ENCODE measurements around the gene DENND4B.

Gene DENND4B

GRCh38 chr1:153968408-153968807 is 21.9 kb upstream of the DENND4B start:
- no peak for DNase-seq (ENCODE audit: low spot score)

DNA sequence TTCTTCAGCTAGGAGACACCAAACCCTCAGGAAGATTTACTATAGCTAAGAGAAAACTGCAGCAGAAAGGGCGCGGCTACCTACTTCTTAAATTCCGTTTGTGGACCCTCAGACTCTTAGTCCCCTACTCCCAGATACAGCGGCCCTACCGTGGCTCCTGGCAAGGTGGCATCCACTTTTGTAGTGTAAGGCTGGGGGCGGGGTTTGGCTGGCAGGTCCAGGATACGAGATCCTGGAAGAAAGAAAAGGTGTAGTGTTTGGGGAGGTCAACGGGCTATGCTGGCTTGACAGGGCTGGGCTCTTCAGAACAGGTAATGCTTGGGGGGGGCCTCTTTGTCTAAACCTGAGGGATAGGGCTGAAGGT is 21.5 kb upstream of the DENND4B start:
- DNase-seq (ENCODE audit: low spot score), result no peak

DNA sequence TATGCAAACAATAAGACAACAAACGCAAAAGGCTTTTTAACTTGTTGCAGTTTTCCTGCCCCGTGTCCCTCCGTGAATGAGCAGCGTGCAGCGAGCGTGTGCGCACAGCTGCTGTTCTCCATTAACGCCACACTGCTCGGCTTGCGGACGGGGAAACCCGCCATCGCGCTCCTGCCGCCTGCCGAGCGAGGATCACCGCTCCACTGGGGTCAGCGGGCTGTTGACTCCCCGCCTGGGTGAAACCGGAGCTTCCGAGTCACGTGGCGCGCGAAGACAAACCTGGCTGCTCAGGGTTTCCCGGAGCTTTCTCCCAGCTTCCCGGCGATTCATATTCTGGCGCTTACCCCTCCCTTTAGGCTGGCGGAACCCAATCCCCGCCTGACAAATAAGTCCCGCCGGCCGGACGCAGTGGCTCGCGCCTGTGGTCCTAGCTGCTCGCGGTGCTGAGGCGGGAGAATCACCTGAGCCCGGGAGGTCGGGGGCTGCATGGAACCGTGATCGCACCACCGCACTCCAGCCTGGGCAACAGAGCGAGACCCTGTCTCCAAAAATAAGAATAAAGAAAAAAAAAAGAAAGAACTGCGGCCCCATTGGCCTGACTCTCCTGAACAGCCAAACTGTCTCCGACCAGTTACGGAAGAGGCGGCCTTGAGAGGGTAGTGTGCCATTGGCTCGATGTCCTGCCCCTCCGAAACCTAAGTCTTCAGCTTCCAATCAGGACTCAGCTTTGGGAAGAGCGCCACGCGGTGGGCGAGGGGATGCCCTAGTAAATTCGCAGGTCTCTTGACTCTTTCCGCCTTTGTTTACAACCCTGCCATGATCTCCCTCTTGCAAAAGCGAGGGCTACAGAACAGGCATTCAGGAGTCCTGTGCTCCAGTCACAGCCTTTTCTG is 20.8 kb upstream of the DENND4B start, which contains the start of gene CREB3L4:
TSS of gene CREB3L4 (plus strand) at position 796 of the 893 bp plus-strand sequence. CDS start 624 bp downstream, outside the sequence.
- DNase-seq (ENCODE audit: low spot score), result peak; percentile 99

DNA sequence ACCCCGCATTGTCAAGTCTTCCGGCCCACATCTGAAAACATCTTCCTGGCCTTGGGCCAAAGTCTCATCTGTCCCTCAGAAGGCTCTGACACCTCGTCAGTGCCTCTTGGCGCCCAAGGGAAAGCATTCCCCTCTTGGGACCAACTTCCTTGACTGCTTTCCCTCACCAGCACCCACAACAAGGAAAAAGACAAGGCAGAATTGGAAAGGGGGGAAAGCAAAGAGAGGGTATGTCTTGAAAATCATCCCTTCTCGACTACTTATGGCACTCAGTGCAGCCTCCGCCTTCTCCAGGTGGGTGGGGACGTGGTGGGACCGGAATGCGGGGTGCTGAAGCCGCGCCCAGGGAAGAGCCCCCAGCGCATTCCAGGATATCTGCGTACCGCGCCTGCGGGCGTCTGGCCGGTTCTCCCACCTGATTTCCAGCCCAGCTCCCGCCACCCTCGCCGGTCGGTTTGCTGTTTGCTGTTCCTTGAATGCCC is 17.4 kb upstream of the DENND4B start:
- DNase-seq (ENCODE audit: low spot score), result no peak

DNA sequence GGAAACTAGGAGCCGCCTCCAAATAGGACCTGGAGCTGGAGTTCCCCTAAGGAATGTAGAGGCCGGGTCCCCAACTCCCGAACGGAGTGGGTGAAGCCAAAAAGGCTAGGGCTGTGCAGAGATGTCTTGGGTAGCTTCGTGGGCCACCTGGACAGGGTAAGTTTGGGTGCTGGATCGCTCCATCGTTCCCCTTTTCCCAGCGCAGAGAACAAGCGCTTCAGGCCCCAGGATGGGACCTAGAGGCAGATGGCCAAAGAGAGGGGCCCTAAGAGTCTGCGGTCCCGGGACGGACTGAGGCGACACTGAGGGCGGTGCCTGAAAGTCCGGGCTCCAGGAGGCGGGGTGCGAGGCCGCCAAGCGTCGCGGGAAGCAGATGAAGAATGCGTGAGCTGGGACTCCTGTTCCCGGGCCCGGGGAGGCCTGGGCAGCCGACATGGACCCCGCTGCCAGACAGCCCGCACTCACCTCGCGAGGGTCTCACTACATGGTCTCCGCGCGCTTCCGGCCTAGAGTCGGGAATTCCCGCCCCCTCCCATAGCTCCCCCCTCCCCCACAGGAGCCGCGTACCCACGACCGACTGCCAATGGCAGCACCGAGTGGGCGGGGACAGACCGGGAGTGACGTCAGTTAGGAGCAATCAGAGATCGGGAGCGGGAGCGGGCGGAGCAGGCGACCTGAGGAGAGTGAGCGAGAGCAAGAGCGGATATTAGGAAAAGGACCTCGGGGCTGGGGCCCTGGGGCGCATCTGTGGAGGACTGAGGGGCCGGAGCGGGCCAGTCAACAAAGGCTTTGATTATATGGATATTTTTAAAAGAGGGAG is 16.7 kb upstream of the DENND4B start, which contains the start of gene SLC39A1:
TSS of gene SLC39A1 (minus strand) at position 508 of the 820 bp plus-strand sequence. CDS start 822 bp downstream, outside the sequence.
- DNase-seq (ENCODE audit: low spot score), result peak; percentile 99

GRCh38 chr1:153962088-153963029 is 15.8 kb upstream of the DENND4B start:
- DNase-seq (ENCODE audit: low spot score), result no peak

- no peak for DNase-seq (ENCODE audit: low spot score)
Observed at GRCh38 chr1:153961421-153961820, 14.9 kb upstream of the DENND4B start.

DNA sequence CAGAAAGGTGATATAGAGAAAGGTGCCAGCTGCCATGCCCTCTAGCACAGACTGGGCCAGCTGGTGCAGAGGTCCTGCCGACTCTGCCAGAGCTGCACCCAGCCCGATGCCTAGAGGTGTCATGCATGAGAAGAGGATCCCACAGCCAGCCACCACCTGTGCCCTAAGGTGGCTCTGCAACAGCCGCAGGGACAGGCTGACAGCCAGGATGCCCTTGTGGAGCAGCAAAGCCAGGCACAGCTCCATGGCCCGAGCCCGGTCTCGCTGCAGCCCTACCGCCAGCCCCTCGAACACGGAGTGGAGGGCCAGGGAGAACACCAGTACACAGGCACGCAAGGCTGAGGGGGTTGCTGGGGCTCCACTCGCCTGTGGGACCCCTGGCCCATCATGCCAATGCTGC is 13.7 kb upstream of the DENND4B start:
- DNase-seq (ENCODE audit: low spot score), result no peak

- DNase-seq (ENCODE audit: low spot score), result no peak
Observed at GRCh38 chr1:153959454-153959853, 12.9 kb upstream of the DENND4B start.

- DNase-seq (ENCODE audit: low spot score), result no peak
Observed at GRCh38 chr1:153958961-153959260, 12.4 kb upstream of the DENND4B start.

DNA sequence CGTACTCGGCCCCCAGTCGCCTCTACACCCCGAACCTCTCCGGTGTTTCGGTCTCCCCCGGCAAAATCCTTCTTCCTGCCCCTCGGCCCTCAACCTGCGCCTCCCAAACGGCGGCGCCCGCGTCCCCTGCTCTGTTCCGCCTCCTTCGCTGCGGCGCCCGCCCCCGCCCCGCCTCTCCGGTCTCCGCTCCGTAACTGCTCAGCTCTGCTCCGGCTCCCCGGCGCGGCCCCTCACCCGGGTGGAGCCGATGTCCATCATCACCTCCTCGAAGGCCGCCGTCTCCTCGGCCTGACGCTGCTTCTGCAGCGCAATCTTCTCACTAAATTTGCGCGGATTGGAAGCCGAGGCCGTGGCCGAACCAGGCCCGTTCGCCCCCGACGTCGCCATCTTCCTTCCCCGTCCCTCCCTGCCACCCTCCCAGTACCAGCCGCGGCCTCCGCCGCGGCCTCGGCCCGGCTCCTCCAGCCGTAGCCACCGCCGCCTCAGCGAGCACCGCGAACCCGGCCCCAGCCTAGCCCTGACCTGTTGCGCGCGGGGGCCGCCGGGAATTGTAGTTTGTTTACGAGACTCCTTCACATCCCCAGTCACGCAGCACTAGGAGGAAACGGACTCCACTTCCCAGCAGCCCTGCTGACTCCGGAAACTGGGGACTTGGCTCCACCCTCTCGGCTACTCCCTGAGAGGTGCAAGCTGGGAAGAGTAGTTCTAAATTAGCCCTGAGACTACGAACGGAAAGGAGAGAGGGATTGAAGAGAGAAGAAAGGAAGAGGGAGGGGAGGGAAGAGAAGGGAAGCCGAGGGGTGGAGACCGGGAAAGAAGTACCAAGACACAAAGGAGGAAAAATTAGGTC is 11.8 kb upstream of the DENND4B start, which contains the start of gene CRTC2:
TSS of gene CRTC2 (minus strand) at position 502 of the 850 bp plus-strand sequence. CDS start at position 387, 115 bp downstream.
- DNase-seq (ENCODE audit: low spot score), result peak; percentile 99

- DNase-seq (ENCODE audit: low spot score), result no peak
Observed at GRCh38 chr1:153957744-153958110, 11.2 kb upstream of the DENND4B start.

GRCh38 chr1:153956997-153957715 is 10.6 kb upstream of the DENND4B start:
- no peak for DNase-seq (ENCODE audit: low spot score)

DNA sequence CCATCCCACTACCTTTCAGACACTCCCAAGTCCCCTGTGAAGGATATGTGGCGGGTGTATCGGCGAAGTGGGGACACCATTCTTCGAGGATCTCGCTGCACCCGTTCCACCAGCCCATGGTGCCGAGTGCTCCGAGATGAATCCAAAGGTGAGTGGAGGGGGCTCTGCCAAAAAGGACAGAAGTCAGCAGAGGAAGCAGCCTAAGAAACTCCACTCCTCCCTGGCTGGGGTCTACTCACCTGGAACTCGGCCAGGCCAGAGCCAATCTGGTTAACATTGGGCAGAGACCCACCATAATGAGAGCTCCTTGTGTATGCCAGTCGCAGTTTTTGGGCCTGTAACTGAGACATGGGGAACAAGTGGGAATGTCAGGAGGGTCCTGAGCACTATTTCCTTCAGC is 8.3 kb upstream of the DENND4B start:
- no peak for DNase-seq (ENCODE audit: low spot score)

DNA sequence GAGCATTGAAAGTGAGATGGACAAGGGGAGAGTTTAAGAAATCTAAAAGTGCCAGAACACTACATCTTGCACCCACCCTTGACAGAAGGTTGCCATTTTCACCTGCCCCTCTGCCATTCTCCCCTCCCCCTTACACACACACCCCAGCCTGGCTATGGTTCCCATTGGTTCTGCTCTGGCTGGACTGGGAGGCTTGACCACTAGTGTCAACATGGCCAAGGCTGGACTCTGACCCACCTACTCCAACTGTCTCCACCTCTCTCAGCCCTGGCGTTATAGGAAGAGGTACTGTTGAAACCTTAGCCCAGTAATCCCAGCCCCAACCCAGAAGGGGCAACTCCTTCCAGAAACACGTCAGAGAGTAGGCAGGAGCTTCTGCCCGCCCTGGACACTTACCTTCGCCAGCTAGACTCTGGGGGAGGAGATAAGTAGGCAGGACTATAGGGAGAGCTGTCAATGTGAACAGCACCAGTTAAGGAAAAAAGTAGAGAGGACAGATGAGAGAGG is 7.4 kb upstream of the DENND4B start:
- no peak for DNase-seq (ENCODE audit: low spot score)

- DNase-seq (ENCODE audit: low spot score), result no peak
Observed at GRCh38 chr1:153951801-153952200, 5.3 kb upstream of the DENND4B start.

DNA sequence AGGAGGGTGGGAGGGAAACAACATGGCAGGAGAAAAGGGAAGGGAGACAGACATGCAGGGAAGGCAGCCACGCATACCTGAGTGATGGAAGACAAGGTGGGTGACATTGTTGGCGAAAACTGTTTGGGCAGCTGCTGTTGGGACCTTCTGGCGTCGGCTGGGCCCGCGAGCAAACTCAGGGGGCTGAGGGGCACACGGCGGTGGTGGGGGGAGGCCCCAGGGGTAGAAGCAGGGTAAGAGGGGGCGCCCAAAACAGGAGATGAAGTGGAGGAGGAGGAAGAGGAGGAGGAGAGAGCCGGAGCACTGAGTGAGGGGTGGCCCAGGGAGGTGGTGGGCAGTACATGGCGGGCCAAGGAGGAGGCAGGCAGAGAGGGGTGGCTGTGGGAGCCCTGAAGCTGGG is 4.7 kb upstream of the DENND4B start:
- no peak for DNase-seq (ENCODE audit: low spot score)

GRCh38 chr1:153945795-153946621 is 510 bp downstream of the DENND4B start:
- peak; percentile 61 for DNase-seq (ENCODE audit: low spot score)

Data from cerebellar cortex (tissue), 1 donor.